CD4-positive, CD25-positive, alpha-beta regulatory T cell (primary cell): ENCODE results near the gene FNBP1L. TPM values are rescaled to one million over a fixed set of nuclear protein-coding genes. Genes with fewer than 3 reads are reported as not detected.

Experiments
- ATAC-seq, 2 donors: fragments of 150-1000 bp; cut with Tn5 transposase; one replicate each; pipeline ENCODE4 v1.10.0; 2021; ENCODE audit warnings: low read depth in 2 of 2, moderate number of reproducible peaks in 2 of 2, moderate library complexity in 1 of 2
- DNase-seq, 3 donors: peaks; one replicate each; pipeline versions ENCODE4 v3.0.0 to v3.0.0-alpha.2; 2012 to 2022; ENCODE audit warnings: mixed read lengths in 1 of 3
- H3K27ac ChIP-seq: one replicate; pipeline ENCODE4 v1.7.0; 2013; ENCODE audit warnings: mild to moderate bottlenecking, low read length; ENCODE audit not compliant: insufficient read depth, poor library complexity, severe bottlenecking
- H3K27me3 ChIP-seq: one replicate; pipeline ENCODE4 v1.7.0; 2013; ENCODE audit warnings: low read length; ENCODE audit not compliant: control insufficient read depth, insufficient read depth
- H3K36me3 ChIP-seq: one replicate; pipeline ENCODE4 v1.7.0; 2013; ENCODE audit warnings: mild to moderate bottlenecking, low read length, moderate library complexity; ENCODE audit not compliant: control insufficient read depth, insufficient read depth
- H3K4me1 ChIP-seq: 2 replicates; pipeline ENCODE4 v1.7.0; 2013; ENCODE audit warnings: mild to moderate bottlenecking, low read length; ENCODE audit not compliant: insufficient read depth, control insufficient read depth, poor library complexity, severe bottlenecking
- H3K4me3 ChIP-seq: one replicate; pipeline ENCODE4 v1.7.0; 2013; ENCODE audit warnings: low read depth, mild to moderate bottlenecking, low read length, moderate library complexity
- H3K9me3 ChIP-seq, 2 experiments: 1 replicate in 1 of 2; 2 replicates in 1 of 2; pipeline ENCODE4 v1.7.0; 2013; ENCODE audit warnings: low read length in 2 of 2, mild to moderate bottlenecking in 1 of 2, moderate library complexity in 1 of 2; ENCODE audit not compliant: control insufficient read depth in 2 of 2
- H3K27ac Mint-ChIP-seq, 3 donors: one replicate each; pipeline ENCODE4 v1.8.0; 2020 to 2022; ENCODE audit warnings: mild to moderate bottlenecking in 3 of 3, mixed read lengths in 3 of 3, moderate library complexity in 2 of 3
- H3K27me3 Mint-ChIP-seq: one replicate; pipeline ENCODE4 v1.8.0; 2022; ENCODE audit warnings: mild to moderate bottlenecking, mixed read lengths
- H3K36me3 Mint-ChIP-seq: one replicate; pipeline ENCODE4 v1.8.0; 2020; ENCODE audit warnings: mixed read lengths
- H3K4me1 Mint-ChIP-seq, 4 donors: one replicate each; pipeline ENCODE4 v1.8.0; 2020 to 2022; ENCODE audit warnings: mixed read lengths in 4 of 4, mild to moderate bottlenecking in 1 of 4
- H3K4me3 Mint-ChIP-seq, 4 donors: one replicate each; pipeline ENCODE4 v1.8.0; 2020 to 2022; ENCODE audit warnings: mild to moderate bottlenecking in 4 of 4, mixed read lengths in 4 of 4, moderate library complexity in 3 of 4
- H3K9me3 Mint-ChIP-seq, 7 donors: one replicate each; pipeline ENCODE4 v1.8.0; 2020 to 2022; ENCODE audit warnings: mixed read lengths in 7 of 7, mild to moderate bottlenecking in 3 of 7, moderate library complexity in 2 of 7
- polyA plus RNA-seq, 4 donors: library from polyadenylated mRNA; unstranded; fragments of 300-500 nt; fragmentation: Illumina TruSeq; gene quantifications; one replicate each; pipeline ENCODE4 v1.2.3, GENCODE V29; 2021
- total RNA-seq: library from RNA; stranded (reverse); gene quantifications from one replicate; pipeline ENCODE4 v1.2.3, GENCODE V29; 2022

The FNBP1L gene
- total and polyA plus RNA-seq, 5 donors from 2014 or later = 0.10 to 2.4 (median 0.34) TPM; not detected in 1

- H3K27ac Mint-ChIP-seq = no peak overlapping the region
- no peaks in the 10 kb centered on the region for H3K27me3 ChIP-seq
Measured at GRCh38 chr1:93597709-93598108, 149.8 kb downstream of the FNBP1L start.

GRCh38 chr1:93598396-93598795 lies 150.5 kb downstream of the FNBP1L start:
- H3K4me3 ChIP-seq = no peak overlapping the region
- no peaks in the 10 kb centered on the region for H3K36me3 ChIP-seq
- H3K4me3 Mint-ChIP-seq = no peak overlapping the region
- H3K27ac ChIP-seq = no peak overlapping the region
- peaks cover 6% of the 10 kb centered on the region for H3K27me3 Mint-ChIP-seq
- H3K9me3 ChIP-seq = no peaks in the 10 kb centered on the region
- DNase-seq = no peak
- no peaks in the 10 kb centered on the region for H3K4me1 Mint-ChIP-seq
- H3K27ac Mint-ChIP-seq = no peak overlapping the region
- no peaks in the 10 kb centered on the region for H3K9me3 Mint-ChIP-seq
- H3K27me3 ChIP-seq = no peaks in the 10 kb centered on the region
- H3K4me1 ChIP-seq = no peaks in the 10 kb centered on the region
- no peak for ATAC-seq
- H3K36me3 Mint-ChIP-seq = no peaks in the 10 kb centered on the region

More at GRCh38 chr1:93597709-93598108, 149.8 kb downstream of the FNBP1L start:
- H3K27ac ChIP-seq = no peak overlapping the region
- no peaks in the 10 kb centered on the region for H3K36me3 Mint-ChIP-seq
- H3K36me3 ChIP-seq = no peaks in the 10 kb centered on the region
- no peaks in the 10 kb centered on the region for H3K4me1 ChIP-seq
- no peaks in the 10 kb centered on the region for H3K4me1 Mint-ChIP-seq
- no peak for DNase-seq
- H3K4me3 ChIP-seq = no peak overlapping the region
- no peak for ATAC-seq
- H3K9me3 Mint-ChIP-seq = no peaks in the 10 kb centered on the region
- H3K4me3 Mint-ChIP-seq = no peak overlapping the region
- H3K9me3 ChIP-seq = no peaks in the 10 kb centered on the region
- peaks cover 6% of the 10 kb centered on the region for H3K27me3 Mint-ChIP-seq

GRCh38 chr1:93598861-93599439 lies 151.0 kb downstream of the FNBP1L start:
- H3K9me3 Mint-ChIP-seq = no peaks in the 10 kb centered on the region
- H3K9me3 ChIP-seq = no peaks in the 10 kb centered on the region
- H3K27me3 Mint-ChIP-seq = peaks cover 4% of the 10 kb centered on the region
- no peak overlapping the region for H3K4me3 ChIP-seq
- H3K27me3 ChIP-seq = no peaks in the 10 kb centered on the region
- no peaks in the 10 kb centered on the region for H3K4me1 ChIP-seq
- DNase-seq = no peak
- no peaks in the 10 kb centered on the region for H3K4me1 Mint-ChIP-seq
- no peak overlapping the region for H3K27ac Mint-ChIP-seq
- H3K36me3 ChIP-seq = no peaks in the 10 kb centered on the region
- H3K36me3 Mint-ChIP-seq = no peaks in the 10 kb centered on the region
- no peak overlapping the region for H3K27ac ChIP-seq
- ATAC-seq = no peak
- no peak overlapping the region for H3K4me3 Mint-ChIP-seq

- H3K4me3 Mint-ChIP-seq = no peak overlapping the region
- Histone ChIP-seq H3K9me3 (no peaks in the 10 kb centered on the region), H3K27me3 (no peaks in the 10 kb centered on the region), H3K4me3 (no peak overlapping the region), H3K36me3 (no peaks in the 10 kb centered on the region), H3K27ac (no peak overlapping the region), H3K4me1 (no peaks in the 10 kb centered on the region)
- no peaks in the 10 kb centered on the region for H3K4me1 Mint-ChIP-seq
- ATAC-seq = no peak
- H3K27ac Mint-ChIP-seq = no peak overlapping the region
- H3K36me3 Mint-ChIP-seq = no peaks in the 10 kb centered on the region
- H3K9me3 Mint-ChIP-seq = no peaks in the 10 kb centered on the region
- DNase-seq = no peak
- no peaks in the 10 kb centered on the region for H3K27me3 Mint-ChIP-seq
Measured at GRCh38 chr1:93599479-93599878, 151.6 kb downstream of the FNBP1L start.

GRCh38 chr1:93600663-93601062 lies 152.7 kb downstream of the FNBP1L start:
- Histone ChIP-seq H3K27ac (no peak overlapping the region), H3K4me3 (no peak overlapping the region), H3K36me3 (no peaks in the 10 kb centered on the region), H3K4me1 (no peaks in the 10 kb centered on the region), H3K27me3 (no peaks in the 10 kb centered on the region), H3K9me3 (no peaks in the 10 kb centered on the region)
- Mint-ChIP-seq H3K9me3 (no peaks in the 10 kb centered on the region), H3K4me3 (no peak overlapping the region), H3K27me3 (peaks cover 6% of the 10 kb centered on the region), H3K36me3 (no peaks in the 10 kb centered on the region), H3K27ac (no peak overlapping the region), H3K4me1 (no peaks in the 10 kb centered on the region)
- DNase-seq (no peak), ATAC-seq (no peak)

- H3K36me3 Mint-ChIP-seq = no peaks in the 10 kb centered on the region
- H3K27me3 ChIP-seq = no peaks in the 10 kb centered on the region
- H3K36me3 ChIP-seq = no peaks in the 10 kb centered on the region
- no peaks in the 10 kb centered on the region for H3K9me3 ChIP-seq
- no peak overlapping the region for H3K27ac ChIP-seq
- no peak for ATAC-seq
- H3K4me3 ChIP-seq = no peak overlapping the region
- peaks cover 6% of the 10 kb centered on the region for H3K27me3 Mint-ChIP-seq
- no peak for DNase-seq
- H3K9me3 Mint-ChIP-seq = peaks cover 0 to 1% (median 0%) of the 10 kb centered on the region in 7 donors
- no peaks in the 10 kb centered on the region for H3K4me1 Mint-ChIP-seq
- H3K4me3 Mint-ChIP-seq = no peak overlapping the region
- no peak overlapping the region for H3K27ac Mint-ChIP-seq
- H3K4me1 ChIP-seq = no peaks in the 10 kb centered on the region
Measured at GRCh38 chr1:93601686-93602085, 153.8 kb downstream of the FNBP1L start.

GRCh38 chr1:93602101-93602500 lies 154.2 kb downstream of the FNBP1L start:
- peaks cover 0 to 1% (median 0%) of the 10 kb centered on the region in 7 donors for H3K9me3 Mint-ChIP-seq
- H3K27me3 ChIP-seq = no peaks in the 10 kb centered on the region
- ATAC-seq (no peak), DNase-seq (no peak)
- H3K4me3 ChIP-seq = no peak overlapping the region
- peaks cover 0 to under 1% (median 0%) of the 10 kb centered on the region in 4 donors for H3K4me1 Mint-ChIP-seq
- H3K27me3 Mint-ChIP-seq = peaks cover 6% of the 10 kb centered on the region
- no peaks in the 10 kb centered on the region for H3K4me1 ChIP-seq
- no peaks in the 10 kb centered on the region for H3K9me3 ChIP-seq
- H3K4me3 Mint-ChIP-seq = no peak overlapping the region
- no peaks in the 10 kb centered on the region for H3K36me3 ChIP-seq
- H3K36me3 Mint-ChIP-seq = no peaks in the 10 kb centered on the region
- H3K27ac Mint-ChIP-seq = no peak overlapping the region
- H3K27ac ChIP-seq = no peak overlapping the region

GRCh38 chr1:93603106-93603505 lies 155.2 kb downstream of the FNBP1L start:
- Histone ChIP-seq H3K27ac (no peak overlapping the region), H3K9me3 (no peaks in the 10 kb centered on the region), H3K4me3 (no peak overlapping the region), H3K4me1 (peaks cover 4% of the 10 kb centered on the region), H3K36me3 (no peaks in the 10 kb centered on the region), H3K27me3 (no peaks in the 10 kb centered on the region)
- Mint-ChIP-seq H3K27me3 (peaks cover 6% of the 10 kb centered on the region), H3K4me3 (no peak overlapping the region), H3K9me3 (peaks cover 0 to 1% (median 0%) of the 10 kb centered on the region in 7 donors), H3K27ac (no peak overlapping the region), H3K4me1 (peaks cover 0 to 7% (median 3%) of the 10 kb centered on the region in 4 donors), H3K36me3 (no peaks in the 10 kb centered on the region)
- ATAC-seq = no peak
- no peak for DNase-seq
